Measurements from ENCODE around the gene SLC22A23. TPM values are rescaled to one million over a fixed set of nuclear protein-coding genes. Genes with fewer than 3 reads are reported as not detected.

The SLC22A23 gene
- total RNA-seq, 1 experiment from 2014 or later = 6.8 TPM

GRCh38 chr6:3247255-3248146 is 209.3 kb downstream of the SLC22A23 start:
- peak overlapping the region in 1 of 2 experiments; percentile 4; a peak in 2 of 5 replicates for H3K4me3 Mint-ChIP-seq
- TF ChIP-seq CTCF (conservative IDR thresholded peaks at IDR 0.05) = no peak
- H3K18ac ChIP-seq (ENCODE audit: insufficient read length, low read depth, low read length) = no peak overlapping the region

More at GRCh38 chr6:3247255-3248146, 209.3 kb downstream of the SLC22A23 start:
- Histone ChIP-seq H3K56ac (ENCODE audit: insufficient read length, low read depth, low read length) (no peak overlapping the region), H3K23me2 (ENCODE audit: insufficient read length, low read depth, low read length, poor library complexity, severe bottlenecking) (no peaks in the 10 kb centered on the region), H4K8ac (replicated peaks; ENCODE audit: insufficient read length, low read depth, low read length) (no peak overlapping the region), H4K5ac (ENCODE audit: insufficient read length, low read depth, low read length) (no peak overlapping the region), H3T11ph (ENCODE audit: low read length) (no peak overlapping the region), H3K27ac (ENCODE audit: insufficient read length, low read depth, low read length) (no peak overlapping the region), H3K4ac (ENCODE audit: low read depth, low read length) (no peak overlapping the region), H3K27me3 (ENCODE audit: insufficient read depth, low read length) (no peaks in the 10 kb centered on the region), H2AFZ (ENCODE audit: low read length) (no peak overlapping the region), H3K9ac (ENCODE audit: extremely low read depth, insufficient read length, low read length) (no peak overlapping the region), H2BK12ac (ENCODE audit: insufficient read length, low read depth, low read length) (no peak overlapping the region), H2BK120ac (ENCODE audit: low read depth, low read length, poor library complexity, severe bottlenecking) (no peak overlapping the region), H3K79me2 (ENCODE audit: insufficient read depth, low read length) (no peaks in the 10 kb centered on the region), H2BK20ac (ENCODE audit: low read depth, low read length, poor library complexity, severe bottlenecking) (no peak overlapping the region), H4K20me1 (ENCODE audit: control insufficient read depth, insufficient read depth, insufficient read length) (no peaks in the 10 kb centered on the region), H3K9me3 (ENCODE audit: control insufficient read depth, low read depth, low read length) (no peaks in the 10 kb centered on the region), H3K4me2 (ENCODE audit: insufficient read depth, insufficient read length, low read length) (no peak overlapping the region), H2BK15ac (ENCODE audit: low read depth, low read length) (no peak overlapping the region), H3K23ac (ENCODE audit: insufficient read length, low read depth, low read length) (no peak overlapping the region), H3K79me1 (ENCODE audit: insufficient read depth, low read depth, low read length, poor library complexity, severe bottlenecking) (no peaks in the 10 kb centered on the region), H4K91ac (ENCODE audit: insufficient read length, low read depth, low read length) (no peak overlapping the region), H3K4me1 (ENCODE audit: insufficient read depth, low read length) (no peaks in the 10 kb centered on the region; the same call in 1 of the 2 replicates), H2AK5ac (ENCODE audit: insufficient read length, low read length) (no peak overlapping the region), H2BK5ac (ENCODE audit: insufficient read length, low read length) (no peak overlapping the region), H3K14ac (ENCODE audit: insufficient read depth, low read length) (no peak overlapping the region)
- DNase-seq = peak; percentile 75
- H3K36me3 Mint-ChIP-seq (ENCODE audit: insufficient read depth in 1 of 3, low read depth in 3 of 3) = no peaks in the 10 kb centered on the region; a peak in 1 of 7 replicates
- whole genome bisulfite sequencing (ENCODE audit: extremely low coverage, insufficient read length, low lambda C conversion rate) = no CpG with 5 or more reads among the region's 36 CpGs
- peak overlapping the region in 1 of 3 experiments; percentile 74; a peak in 1 of 7 replicates for H3K27ac Mint-ChIP-seq
- peaks cover 29 to 42% of the 10 kb centered on the region in 2 experiments for H3K4me1 Mint-ChIP-seq
- H3K9me3 Mint-ChIP-seq = no peaks in the 10 kb centered on the region
- peaks cover 9% of the 10 kb centered on the region for H3K27me3 Mint-ChIP-seq (ENCODE audit: low read depth)
